Stimulated activated naive CD8-positive, alpha-beta T cell treated with anti-CD3 and anti-CD28 coated beads, Interleukin-15, amount 100 ng/mL, for 72 hours (primary cell): ENCODE data around the gene DTD1.

Experiments
- ATAC-seq: fragments of 150-1000 bp; cut with Tn5 transposase; 2 replicates; pipeline ENCODE4 v1.10.0; 2021; ENCODE audit warnings: mild to moderate bottlenecking, moderate library complexity
- DNase-seq, 2 donors: peaks; one replicate each; pipeline ENCODE4 v3.0.0; 2021 to 2022
- H3K27ac Mint-ChIP-seq, 2 donors: one replicate each; pipeline ENCODE4 v1.8.0; 2022; ENCODE audit warnings: mild to moderate bottlenecking in 2 of 2, mixed read lengths in 2 of 2, moderate library complexity in 2 of 2
- H3K27me3 Mint-ChIP-seq: one replicate; pipeline ENCODE4 v1.8.0; 2022; ENCODE audit warnings: mixed read lengths
- H3K4me1 Mint-ChIP-seq: one replicate; pipeline ENCODE4 v1.8.0; 2022; ENCODE audit warnings: mild to moderate bottlenecking, mixed read lengths
- H3K4me3 Mint-ChIP-seq, 2 donors: one replicate each; pipeline ENCODE4 v1.8.0; 2022; ENCODE audit warnings: mild to moderate bottlenecking in 2 of 2, mixed read lengths in 2 of 2, moderate library complexity in 1 of 2
- H3K9me3 Mint-ChIP-seq, 2 donors: one replicate each; pipeline ENCODE4 v1.8.0; 2022; ENCODE audit warnings: mixed read lengths in 2 of 2

DTD1 gene

GRCh38 chr20:18589941-18590674, 2.3 kb downstream of the DTD1 start:
- Mint-ChIP-seq H3K4me1 (peaks cover 24% of the 10 kb centered on the region), H3K9me3 (no peaks in the 10 kb centered on the region), H3K4me3 (peak overlapping the region; percentile 35 to 95), H3K27me3 (no peaks in the 10 kb centered on the region), H3K27ac (peak overlapping the region in 1 of 2 donors; percentile 67)
- no peak for DNase-seq
- no peak for ATAC-seq

GRCh38 chr20:18596270-18596669, 8.4 kb downstream of the DTD1 start:
- Mint-ChIP-seq H3K27me3 (no peaks in the 10 kb centered on the region), H3K9me3 (no peaks in the 10 kb centered on the region), H3K4me1 (no peaks in the 10 kb centered on the region), H3K27ac (no peak overlapping the region), H3K4me3 (no peak overlapping the region)
- ATAC-seq (no peak), DNase-seq (no peak)

- no peak for ATAC-seq
- DNase-seq = no peak
- Mint-ChIP-seq H3K27ac (peak overlapping the region in 1 of 2 donors; percentile 33), H3K4me3 (no peak overlapping the region), H3K4me1 (peaks cover 6% of the 10 kb centered on the region), H3K9me3 (no peaks in the 10 kb centered on the region), H3K27me3 (no peaks in the 10 kb centered on the region)
Measured at GRCh38 chr20:18609741-18610140, 21.9 kb downstream of the DTD1 start.

GRCh38 chr20:18611492-18611891, 23.6 kb downstream of the DTD1 start:
- no peak overlapping the region for H3K4me3 Mint-ChIP-seq
- H3K27ac Mint-ChIP-seq = no peak overlapping the region
- no peak for ATAC-seq
- H3K9me3 Mint-ChIP-seq = no peaks in the 10 kb centered on the region
- H3K27me3 Mint-ChIP-seq = no peaks in the 10 kb centered on the region
- no peak for DNase-seq
- peaks cover 9% of the 10 kb centered on the region for H3K4me1 Mint-ChIP-seq

- Mint-ChIP-seq H3K4me3 (no peak overlapping the region), H3K9me3 (peaks cover 0 to 4% of the 10 kb centered on the region in 2 donors), H3K4me1 (peaks cover 6% of the 10 kb centered on the region), H3K27ac (no peak overlapping the region), H3K27me3 (no peaks in the 10 kb centered on the region)
- ATAC-seq = peak; percentile 66
- no peak for DNase-seq
Measured at GRCh38 chr20:18613553-18613952, 25.7 kb downstream of the DTD1 start.

GRCh38 chr20:18614244-18614643, 26.4 kb downstream of the DTD1 start:
- DNase-seq (no peak), ATAC-seq (no peak)
- Mint-ChIP-seq H3K27ac (no peak overlapping the region), H3K4me1 (peaks cover 5% of the 10 kb centered on the region), H3K9me3 (peaks cover 0 to 4% of the 10 kb centered on the region in 2 donors), H3K27me3 (no peaks in the 10 kb centered on the region), H3K4me3 (no peak overlapping the region)

- H3K4me1 Mint-ChIP-seq = peaks cover 5% of the 10 kb centered on the region
- H3K27me3 Mint-ChIP-seq = no peaks in the 10 kb centered on the region
- H3K9me3 Mint-ChIP-seq = peaks cover 0 to 4% of the 10 kb centered on the region in 2 donors
- no peak overlapping the region for H3K4me3 Mint-ChIP-seq
- peak overlapping the region; percentile 30 to 54 for H3K27ac Mint-ChIP-seq
- no peak for DNase-seq
- no peak for ATAC-seq
Measured at GRCh38 chr20:18615020-18615650, 27.3 kb downstream of the DTD1 start.

- Mint-ChIP-seq H3K27me3 (no peaks in the 10 kb centered on the region), H3K9me3 (peaks cover 0 to 4% of the 10 kb centered on the region in 2 donors), H3K27ac (no peak overlapping the region), H3K4me1 (no peaks in the 10 kb centered on the region), H3K4me3 (no peak overlapping the region)
- no peak for DNase-seq
- no peak for ATAC-seq
Measured at GRCh38 chr20:18621004-18621403, 33.1 kb downstream of the DTD1 start.

GRCh38 chr20:18623156-18623910, 35.5 kb downstream of the DTD1 start:
- H3K9me3 Mint-ChIP-seq = no peaks in the 10 kb centered on the region
- H3K27ac Mint-ChIP-seq = no peak overlapping the region
- H3K4me3 Mint-ChIP-seq = no peak overlapping the region
- DNase-seq (no peak), ATAC-seq (no peak)
- no peaks in the 10 kb centered on the region for H3K4me1 Mint-ChIP-seq
- H3K27me3 Mint-ChIP-seq = no peaks in the 10 kb centered on the region

- Mint-ChIP-seq H3K27ac (peak overlapping the region in 1 of 2 donors; percentile 59), H3K4me3 (no peak overlapping the region), H3K4me1 (no peaks in the 10 kb centered on the region), H3K9me3 (no peaks in the 10 kb centered on the region), H3K27me3 (no peaks in the 10 kb centered on the region)
- ATAC-seq (no peak), DNase-seq (no peak)
Measured at GRCh38 chr20:18624948-18625347, 37.1 kb downstream of the DTD1 start.

- Mint-ChIP-seq H3K4me3 (no peak overlapping the region), H3K9me3 (no peaks in the 10 kb centered on the region), H3K4me1 (no peaks in the 10 kb centered on the region), H3K27ac (peak overlapping the region in 1 of 2 donors; percentile 62), H3K27me3 (no peaks in the 10 kb centered on the region)
- ATAC-seq (no peak), DNase-seq (no peak)
Measured at GRCh38 chr20:18625907-18626655, 38.2 kb downstream of the DTD1 start.

GRCh38 chr20:18628330-18628920, 40.6 kb downstream of the DTD1 start:
- no peaks in the 10 kb centered on the region for H3K27me3 Mint-ChIP-seq
- no peaks in the 10 kb centered on the region for H3K9me3 Mint-ChIP-seq
- no peaks in the 10 kb centered on the region for H3K4me1 Mint-ChIP-seq
- H3K27ac Mint-ChIP-seq = no peak overlapping the region
- ATAC-seq (no peak), DNase-seq (no peak)
- H3K4me3 Mint-ChIP-seq = no peak overlapping the region

- H3K4me3 Mint-ChIP-seq = no peak overlapping the region
- H3K27me3 Mint-ChIP-seq = no peaks in the 10 kb centered on the region
- DNase-seq = peak; percentile 45 to 55
- peak; percentile 93 for ATAC-seq
- H3K9me3 Mint-ChIP-seq = no peaks in the 10 kb centered on the region
- H3K4me1 Mint-ChIP-seq = no peaks in the 10 kb centered on the region
- H3K27ac Mint-ChIP-seq = no peak overlapping the region
Measured at GRCh38 chr20:18632196-18632789, 44.4 kb downstream of the DTD1 start.

GRCh38 chr20:18633411-18633810, 45.6 kb downstream of the DTD1 start:
- DNase-seq (no peak), ATAC-seq (no peak)
- H3K4me1 Mint-ChIP-seq = no peaks in the 10 kb centered on the region
- no peaks in the 10 kb centered on the region for H3K9me3 Mint-ChIP-seq
- no peak overlapping the region for H3K27ac Mint-ChIP-seq
- H3K4me3 Mint-ChIP-seq = no peak overlapping the region
- H3K27me3 Mint-ChIP-seq = no peaks in the 10 kb centered on the region

GRCh38 chr20:18634501-18634900, 46.6 kb downstream of the DTD1 start:
- DNase-seq (no peak), ATAC-seq (no peak)
- no peaks in the 10 kb centered on the region for H3K4me1 Mint-ChIP-seq
- no peak overlapping the region for H3K4me3 Mint-ChIP-seq
- no peaks in the 10 kb centered on the region for H3K9me3 Mint-ChIP-seq
- H3K27me3 Mint-ChIP-seq = no peaks in the 10 kb centered on the region
- no peak overlapping the region for H3K27ac Mint-ChIP-seq
